H1 (cell line): Measurements from ENCODE around the gene PLXNA3. TPM values are rescaled to one million over a fixed set of nuclear protein-coding genes. Genes with fewer than 3 reads are reported as not detected.

Experiments used
- ASH2L ChIP-seq: fragments of 200-600, 300-600 bp; sonication (generic); IDR thresholded peaks from one replicate; pipeline ENCODE4 v1.7.1; 2017; ENCODE audit warnings: low read length
- GABPA ChIP-seq: IDR thresholded peaks from 2 replicates; pipeline ENCODE4 v1.6.1; 2011; ENCODE audit warnings: mild to moderate bottlenecking, low read length, moderate library complexity, borderline replicate concordance; ENCODE audit not compliant: insufficient read depth
- JUND ChIP-seq: IDR thresholded peaks from 2 replicates; pipeline ENCODE4 v1.6.1; 2011; ENCODE audit warnings: mild to moderate bottlenecking, improper control_type of control experiment, low read length
- KDM4A ChIP-seq: IDR thresholded peaks from one replicate; pipeline ENCODE4 v1.7.1; 2012; ENCODE audit warnings: low read depth, mild to moderate bottlenecking, moderate library complexity, low read length, inconsistent platforms; ENCODE audit not compliant: severe bottlenecking
- RBBP5 ChIP-seq: IDR thresholded peaks from 2 replicates; pipeline ENCODE4 v1.7.1; 2012; ENCODE audit warnings: low read depth, mild to moderate bottlenecking, inconsistent platforms, low read length, moderate library complexity, borderline replicate concordance
- TCF12 ChIP-seq: IDR thresholded peaks from 2 replicates; pipeline ENCODE4 v1.6.1; 2011; ENCODE audit warnings: low read depth, mild to moderate bottlenecking, low read length
- polyA plus RNA-seq, 7 experiments: library from polyadenylated mRNA; depleted of rRNA in 3 of 7; stranded (reverse) in 5 of 7; unstranded in 2 of 7; fragments of >200 nt in 5 of 7; fragments of 200-250 nt in 2 of 7; gene quantifications; 1 replicate in 5 of 7; 2 replicates in 1 of 7; 4 replicates in 1 of 7; pipeline versions ENCODE4 v1.2.1 to v1.2.3, GENCODE V29; 2011 to 2013; ENCODE audit warnings: missing spikeins in 2 of 7, mixed read lengths in 2 of 7
- total RNA-seq: library from RNA; stranded (reverse); fragmentation: NEBNext Ultra II Directional; extraction: Animal tissue kit (Norgen Biotek cat#: 25700); gene quantifications from 2 replicates; pipeline ENCODE4 v1.2.1, GENCODE V29; 2021
- TF ChIP-seq, protein P1 (sequence below): fragments of 300-600 bp; sonication (generic); IDR thresholded peaks from 2 replicates; pipeline ENCODE4 v1.7.1; 2012; ENCODE audit warnings: low read length, moderate library complexity, mild to moderate bottlenecking, inconsistent platforms; ENCODE audit not compliant: insufficient replicate concordance

PLXNA3 gene
- total and polyA plus RNA-seq, 2 of the 8 experiments (the other 6 are each of a cell fraction or from before 2014, with no cell fraction given) = 10.7 to 18.2 TPM

DNA sequence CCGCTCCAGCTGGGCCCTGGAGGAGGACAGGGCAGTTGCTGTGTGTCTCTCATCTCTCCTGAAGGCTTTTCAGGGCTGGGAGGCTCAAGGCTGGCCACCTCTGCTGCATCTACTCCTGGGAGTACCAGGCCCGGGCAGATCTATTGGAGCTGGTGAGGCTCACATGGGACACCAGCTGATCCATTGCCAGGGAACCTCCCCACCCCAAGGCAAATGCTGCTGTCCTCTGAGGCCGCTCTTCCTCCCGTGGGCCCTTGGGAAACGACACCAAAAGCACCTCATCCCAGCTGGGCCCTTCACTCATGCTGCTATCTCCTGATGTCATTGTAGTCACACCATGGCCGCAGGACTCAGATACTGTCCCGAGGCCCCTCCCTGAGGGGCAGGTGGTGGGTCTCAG lies 24.7 kb downstream of the PLXNA3 start (continued):
- TF ChIP-seq, protein P1, sequence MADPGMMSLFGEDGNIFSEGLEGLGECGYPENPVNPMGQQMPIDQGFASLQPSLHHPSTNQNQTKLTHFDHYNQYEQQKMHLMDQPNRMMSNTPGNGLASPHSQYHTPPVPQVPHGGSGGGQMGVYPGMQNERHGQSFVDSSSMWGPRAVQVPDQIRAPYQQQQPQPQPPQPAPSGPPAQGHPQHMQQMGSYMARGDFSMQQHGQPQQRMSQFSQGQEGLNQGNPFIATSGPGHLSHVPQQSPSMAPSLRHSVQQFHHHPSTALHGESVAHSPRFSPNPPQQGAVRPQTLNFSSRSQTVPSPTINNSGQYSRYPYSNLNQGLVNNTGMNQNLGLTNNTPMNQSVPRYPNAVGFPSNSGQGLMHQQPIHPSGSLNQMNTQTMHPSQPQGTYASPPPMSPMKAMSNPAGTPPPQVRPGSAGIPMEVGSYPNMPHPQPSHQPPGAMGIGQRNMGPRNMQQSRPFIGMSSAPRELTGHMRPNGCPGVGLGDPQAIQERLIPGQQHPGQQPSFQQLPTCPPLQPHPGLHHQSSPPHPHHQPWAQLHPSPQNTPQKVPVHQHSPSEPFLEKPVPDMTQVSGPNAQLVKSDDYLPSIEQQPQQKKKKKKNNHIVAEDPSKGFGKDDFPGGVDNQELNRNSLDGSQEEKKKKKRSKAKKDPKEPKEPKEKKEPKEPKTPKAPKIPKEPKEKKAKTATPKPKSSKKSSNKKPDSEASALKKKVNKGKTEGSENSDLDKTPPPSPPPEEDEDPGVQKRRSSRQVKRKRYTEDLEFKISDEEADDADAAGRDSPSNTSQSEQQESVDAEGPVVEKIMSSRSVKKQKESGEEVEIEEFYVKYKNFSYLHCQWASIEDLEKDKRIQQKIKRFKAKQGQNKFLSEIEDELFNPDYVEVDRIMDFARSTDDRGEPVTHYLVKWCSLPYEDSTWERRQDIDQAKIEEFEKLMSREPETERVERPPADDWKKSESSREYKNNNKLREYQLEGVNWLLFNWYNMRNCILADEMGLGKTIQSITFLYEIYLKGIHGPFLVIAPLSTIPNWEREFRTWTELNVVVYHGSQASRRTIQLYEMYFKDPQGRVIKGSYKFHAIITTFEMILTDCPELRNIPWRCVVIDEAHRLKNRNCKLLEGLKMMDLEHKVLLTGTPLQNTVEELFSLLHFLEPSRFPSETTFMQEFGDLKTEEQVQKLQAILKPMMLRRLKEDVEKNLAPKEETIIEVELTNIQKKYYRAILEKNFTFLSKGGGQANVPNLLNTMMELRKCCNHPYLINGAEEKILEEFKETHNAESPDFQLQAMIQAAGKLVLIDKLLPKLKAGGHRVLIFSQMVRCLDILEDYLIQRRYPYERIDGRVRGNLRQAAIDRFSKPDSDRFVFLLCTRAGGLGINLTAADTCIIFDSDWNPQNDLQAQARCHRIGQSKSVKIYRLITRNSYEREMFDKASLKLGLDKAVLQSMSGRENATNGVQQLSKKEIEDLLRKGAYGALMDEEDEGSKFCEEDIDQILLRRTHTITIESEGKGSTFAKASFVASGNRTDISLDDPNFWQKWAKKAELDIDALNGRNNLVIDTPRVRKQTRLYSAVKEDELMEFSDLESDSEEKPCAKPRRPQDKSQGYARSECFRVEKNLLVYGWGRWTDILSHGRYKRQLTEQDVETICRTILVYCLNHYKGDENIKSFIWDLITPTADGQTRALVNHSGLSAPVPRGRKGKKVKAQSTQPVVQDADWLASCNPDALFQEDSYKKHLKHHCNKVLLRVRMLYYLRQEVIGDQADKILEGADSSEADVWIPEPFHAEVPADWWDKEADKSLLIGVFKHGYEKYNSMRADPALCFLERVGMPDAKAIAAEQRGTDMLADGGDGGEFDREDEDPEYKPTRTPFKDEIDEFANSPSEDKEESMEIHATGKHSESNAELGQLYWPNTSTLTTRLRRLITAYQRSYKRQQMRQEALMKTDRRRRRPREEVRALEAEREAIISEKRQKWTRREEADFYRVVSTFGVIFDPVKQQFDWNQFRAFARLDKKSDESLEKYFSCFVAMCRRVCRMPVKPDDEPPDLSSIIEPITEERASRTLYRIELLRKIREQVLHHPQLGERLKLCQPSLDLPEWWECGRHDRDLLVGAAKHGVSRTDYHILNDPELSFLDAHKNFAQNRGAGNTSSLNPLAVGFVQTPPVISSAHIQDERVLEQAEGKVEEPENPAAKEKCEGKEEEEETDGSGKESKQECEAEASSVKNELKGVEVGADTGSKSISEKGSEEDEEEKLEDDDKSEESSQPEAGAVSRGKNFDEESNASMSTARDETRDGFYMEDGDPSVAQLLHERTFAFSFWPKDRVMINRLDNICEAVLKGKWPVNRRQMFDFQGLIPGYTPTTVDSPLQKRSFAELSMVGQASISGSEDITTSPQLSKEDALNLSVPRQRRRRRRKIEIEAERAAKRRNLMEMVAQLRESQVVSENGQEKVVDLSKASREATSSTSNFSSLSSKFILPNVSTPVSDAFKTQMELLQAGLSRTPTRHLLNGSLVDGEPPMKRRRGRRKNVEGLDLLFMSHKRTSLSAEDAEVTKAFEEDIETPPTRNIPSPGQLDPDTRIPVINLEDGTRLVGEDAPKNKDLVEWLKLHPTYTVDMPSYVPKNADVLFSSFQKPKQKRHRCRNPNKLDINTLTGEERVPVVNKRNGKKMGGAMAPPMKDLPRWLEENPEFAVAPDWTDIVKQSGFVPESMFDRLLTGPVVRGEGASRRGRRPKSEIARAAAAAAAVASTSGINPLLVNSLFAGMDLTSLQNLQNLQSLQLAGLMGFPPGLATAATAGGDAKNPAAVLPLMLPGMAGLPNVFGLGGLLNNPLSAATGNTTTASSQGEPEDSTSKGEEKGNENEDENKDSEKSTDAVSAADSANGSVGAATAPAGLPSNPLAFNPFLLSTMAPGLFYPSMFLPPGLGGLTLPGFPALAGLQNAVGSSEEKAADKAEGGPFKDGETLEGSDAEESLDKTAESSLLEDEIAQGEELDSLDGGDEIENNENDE = no peak
- TF ChIP-seq TCF12 (no peak), GABPA (no peak), ASH2L (no peak), RBBP5 (no peak), KDM4A (no peak), JUND (no peak)
